CD4-positive, alpha-beta T cell (primary cell): ENCODE results near the gene PSMA4. TPM values are rescaled to one million over a fixed set of nuclear protein-coding genes. Genes with fewer than 3 reads are reported as not detected.
A peak's percentile ranks its signal among the peaks of the same experiment; 100 is the strongest.

Source experiments
- ATAC-seq: fragments of 200-7000 bp; cut with Tn5 transposase; one replicate; pipeline ENCODE4 v1.10.0; 2022; ENCODE audit warnings: mild to moderate bottlenecking; ENCODE audit not compliant: poor library complexity
- CTCF ChIA-PET: fragments of 350-600 bp; sonication (Branson Sonifier 250); formaldehyde crosslinking; loops from one replicate; lab custom pipeline; 2021; ENCODE audit warnings: antibody characterized with exemption, inconsistent platforms; lab: Charles Lee
- POLR2A ChIA-PET: fragments of 350-600 bp; sonication (Branson Sonifier 250); formaldehyde crosslinking; loops from one replicate; lab custom pipeline; 2021; ENCODE audit warnings: antibody characterized with exemption, inconsistent platforms; lab: Charles Lee
- DNase-seq, 14 experiments: peaks; one replicate each; pipeline ENCODE4 v3.0.0-alpha.2; 2013 to 2020; ENCODE audit warnings: mixed read lengths in 2 of 14
- H3K27ac ChIP-seq, 2 donors: one replicate each; pipeline versions ENCODE4 v1.5.1 to v1.7.0; 2013; ENCODE audit warnings: low read length in 2 of 2, low read depth in 1 of 2, mild to moderate bottlenecking in 1 of 2
- H3K27me3 ChIP-seq, 2 experiments: 1 replicate in 1 of 2; 2 replicates in 1 of 2; pipeline versions ENCODE4 v1.6.1 to v1.7.0; 2013; ENCODE audit warnings: low read length in 2 of 2, control low read depth in 1 of 2, mild to moderate bottlenecking in 1 of 2, moderate library complexity in 1 of 2; ENCODE audit not compliant: insufficient read depth in 2 of 2, control insufficient read depth in 1 of 2
- H3K36me3 ChIP-seq: one replicate; pipeline ENCODE4 v1.6.1; 2013; ENCODE audit warnings: low read length, control low read depth; ENCODE audit not compliant: insufficient read depth
- H3K4me1 ChIP-seq: one replicate; pipeline ENCODE4 v1.6.1; 2013; ENCODE audit warnings: low read length, control low read depth; ENCODE audit not compliant: insufficient read depth
- H3K4me3 ChIP-seq: one replicate; pipeline ENCODE4 v1.5.1; 2013; ENCODE audit warnings: mild to moderate bottlenecking, low read length, moderate library complexity
- H3K9me3 ChIP-seq, 2 experiments: 1 replicate in 1 of 2; 2 replicates in 1 of 2; pipeline versions ENCODE4 v1.6.1 to v1.7.0; 2013; ENCODE audit warnings: low read length in 2 of 2, mild to moderate bottlenecking in 2 of 2, control low read depth in 1 of 2, moderate library complexity in 1 of 2; ENCODE audit not compliant: control insufficient read depth in 1 of 2, insufficient read depth in 1 of 2
- H3K27ac Mint-ChIP-seq: one replicate; pipeline ENCODE4 v1.8.0; 2020; ENCODE audit warnings: mixed read lengths
- H3K27me3 Mint-ChIP-seq: one replicate; pipeline ENCODE4 v1.8.0; 2021; ENCODE audit warnings: mixed read lengths
- H3K36me3 Mint-ChIP-seq: one replicate; pipeline ENCODE4 v1.8.0; 2021; ENCODE audit warnings: low read depth, mixed read lengths
- H3K4me1 Mint-ChIP-seq: one replicate; pipeline ENCODE4 v1.8.0; 2021; ENCODE audit warnings: low read depth, mixed read lengths
- H3K4me3 Mint-ChIP-seq: one replicate; pipeline ENCODE4 v1.8.0; 2020; ENCODE audit warnings: mild to moderate bottlenecking, mixed read lengths
- H3K9me3 Mint-ChIP-seq: one replicate; pipeline ENCODE4 v1.8.0; 2020; ENCODE audit warnings: mixed read lengths
- CTCF ChIP-seq: fragments of 200-600 bp; IDR thresholded peaks from one replicate; pipeline ENCODE4 v1.8.0; 2022; ENCODE audit warnings: antibody characterized with exemption, mild to moderate bottlenecking
- intact Hi-C, 2 experiments: fragments of 100-400 bp; cut with DNase I in 1 of 2; cut with micrococcal nuclease in 1 of 2; formaldehyde crosslinking; loops; one replicate each; pipeline versions ENCODE4 v1.15.1 to v1.9.0; 2023 to 2025; cut with DNase I, micrococcal nuclease
- total RNA-seq, 174 experiments: library from RNA in 2 of 174; stranded (reverse) in 2 of 174; gene quantifications; one replicate each; pipeline ENCODE4 v1.2.3 and lab custom pipeline; 2021 to 2026

The PSMA4 gene
- total RNA-seq, 2 experiments from 2014 or later = 65.5 to 66.4 TPM

GRCh38 chr15:78502641-78503040 is 37.6 kb upstream of the PSMA4 start:
- no peak overlapping the region for H3K27ac ChIP-seq
- H3K4me3 Mint-ChIP-seq = no peak overlapping the region
- peaks cover 15% of the 10 kb centered on the region for H3K4me1 Mint-ChIP-seq
- no peak for ATAC-seq
- H3K27ac Mint-ChIP-seq = no peak overlapping the region
- intact Hi-C loops = no loop called here
- ChIA-PET CTCF (interaction anchor here (1.2 kb wide), 1 partner anchor 11 kb away, joined by 3 read pairs; no protein-coding TSS in a partner anchor), POLR2A (no interaction called here)
- peaks cover 38% of the 10 kb centered on the region for H3K36me3 Mint-ChIP-seq
- no peak overlapping the region for H3K4me3 ChIP-seq
- H3K9me3 ChIP-seq = peaks cover 0 to 5% of the 10 kb centered on the region in 2 experiments
- H3K27me3 Mint-ChIP-seq = no peaks in the 10 kb centered on the region
- no peaks in the 10 kb centered on the region for H3K27me3 ChIP-seq
- no peak for TF ChIP-seq CTCF
- peaks cover 9% of the 10 kb centered on the region for H3K4me1 ChIP-seq
- DNase-seq = no peak
- peaks cover 3% of the 10 kb centered on the region for H3K9me3 Mint-ChIP-seq
- peaks cover 18% of the 10 kb centered on the region for H3K36me3 ChIP-seq

GRCh38 chr15:78506971-78507830 is 33.0 kb upstream of the PSMA4 start, which contains the start of gene HYKK:
Gene HYKK (plus strand): TSS chr15:78507577. CDS start chr15:78513089, 5,512 bp downstream.
- ATAC-seq = peak; percentile 84
- H3K4me3 Mint-ChIP-seq = peak within 1 kb of the TSS; percentile 93
- peak within 1 kb of the TSS; percentile 75 for H3K4me3 ChIP-seq
- H3K27ac ChIP-seq = no peak within 1 kb of the TSS
- peaks cover 23% of the 10 kb centered on the region for H3K4me1 ChIP-seq
- H3K9me3 ChIP-seq = no peaks in the 10 kb centered on the region
- TF ChIP-seq CTCF = no peak
- H3K27me3 Mint-ChIP-seq = no peaks in the 10 kb centered on the region
- peak; percentile 33 to 87 (median 70) for DNase-seq
- peaks cover 36% of the 10 kb centered on the region for H3K4me1 Mint-ChIP-seq
- peak within 1 kb of the TSS; percentile 69 for H3K27ac Mint-ChIP-seq
- peaks cover under 1% of the 10 kb centered on the region for H3K36me3 Mint-ChIP-seq
- no peaks in the 10 kb centered on the region for H3K9me3 Mint-ChIP-seq
- H3K27me3 ChIP-seq = no peaks in the 10 kb centered on the region
- no peaks in the 10 kb centered on the region for H3K36me3 ChIP-seq
- ChIA-PET POLR2A (interaction anchor here (3.1 to 3.3 kb wide), 2 partner anchors 33 to 69 kb away, joined by 17 to 27 read pairs; partner anchors contain the start of genes IREB2 and PSMA4), CTCF (no interaction called here)
- intact Hi-C loops = loop anchor here in 1 of 2 experiments (2.0 kb wide), 1 partner anchor 208 kb away; the partner anchor contains the start of gene SKIC8

- Histone ChIP-seq H3K27ac (no peak overlapping the region), H3K27me3 (no peaks in the 10 kb centered on the region), H3K36me3 (no peaks in the 10 kb centered on the region), H3K4me3 (peak overlapping the region; percentile 75), H3K4me1 (peaks cover 23% of the 10 kb centered on the region), H3K9me3 (no peaks in the 10 kb centered on the region)
- Mint-ChIP-seq H3K27me3 (no peaks in the 10 kb centered on the region), H3K4me3 (peak overlapping the region; percentile 93), H3K27ac (peak overlapping the region; percentile 69), H3K4me1 (peaks cover 36% of the 10 kb centered on the region), H3K9me3 (no peaks in the 10 kb centered on the region), H3K36me3 (no peaks in the 10 kb centered on the region)
- TF ChIP-seq CTCF = no peak
- peak; percentile 13 for ATAC-seq
- intact Hi-C loops = loop anchor here (2.0 kb wide), 2 partner anchors 33 to 209 kb away; partner anchors contain the start of genes PSMA4 (in 1 of the 2) and SKIC8 (in 1 of the 2)
- ChIA-PET POLR2A (interaction anchor here (0.7 to 3.3 kb wide), 3 partner anchors 23 to 70 kb away, joined by 3 to 27 read pairs (median 17); partner anchors contain the start of genes IREB2 and PSMA4), CTCF (no interaction called here)
- DNase-seq = peak in 2 of 14 experiments; percentile 1 to 34
Observed at GRCh38 chr15:78507831-78508160, 32.4 kb upstream of the PSMA4 start.
